PC-3 (cell line): ENCODE measurements around the gene ZFX. TPM values are rescaled to one million over a fixed set of nuclear protein-coding genes. Genes with fewer than 3 reads are reported as not detected.

Experiments used
- ATAC-seq: fragments of 200-7000 bp; cut with Tn5 transposase; 2 replicates; pipeline ENCODE4 v1.9.1; 2020; ENCODE audit warnings: mild to moderate bottlenecking, moderate library complexity
- BruUV-seq: library from RNA; stranded (reverse); fragments of 400-500 nt; replicated peaks from 2 replicates; lab custom pipeline; 2021; lab: Mats Ljungman, UMichigan
- CTCF ChIA-PET: fragments of 300-600 bp; sonication (Branson Sonifier 250); formaldehyde crosslinking; loops from one replicate; lab custom pipeline; 2022; ENCODE audit warnings: antibody characterized with exemption; lab: Charles Lee
- POLR2A ChIA-PET: fragments of 300-600 bp; sonication (Branson Sonifier 250); formaldehyde crosslinking; loops from one replicate; lab custom pipeline; 2022; ENCODE audit warnings: antibody characterized with exemption; ENCODE audit not compliant: unreplicated experiment; lab: Charles Lee
- DNase-seq: peaks from one replicate; pipeline ENCODE4 v3.0.0-alpha.2; 2015
- H2AFZ ChIP-seq: fragments of 300-600 bp; sonication (generic); 2 replicates; pipeline ENCODE4 v1.6.0; 2016; ENCODE audit warnings: antibody characterized with exemption, low read length
- H3F3A ChIP-seq: fragments of 300-600 bp; sonication (generic); one replicate; pipeline ENCODE4 v1.6.0; 2017; ENCODE audit warnings: antibody characterized with exemption, low read length, control low read depth, mild to moderate bottlenecking; ENCODE audit not compliant: unreplicated experiment
- H3K27ac ChIP-seq: fragments of 300-600 bp; sonication (generic); 2 replicates; pipeline ENCODE4 v1.5.1; 2016; ENCODE audit warnings: mild to moderate bottlenecking, low read length
- H3K27me3 ChIP-seq: fragments of 300-600 bp; sonication (generic); 2 replicates; pipeline ENCODE4 v1.6.1; 2016; ENCODE audit warnings: low read length, mixed read lengths
- H3K36me3 ChIP-seq: fragments of 300-600 bp; sonication (generic); 2 replicates; pipeline ENCODE4 v1.6.1; 2016; ENCODE audit warnings: low read depth, mixed run types, low read length, mixed read lengths
- H3K4me1 ChIP-seq: fragments of 300-600 bp; sonication (generic); 2 replicates; pipeline ENCODE4 v1.5.1; 2016; ENCODE audit warnings: low read length; ENCODE audit not compliant: insufficient read depth
- H3K4me2 ChIP-seq: fragments of 300-600 bp; sonication (generic); 2 replicates; pipeline ENCODE4 v1.6.0; 2016; ENCODE audit warnings: low read length
- H3K4me3 ChIP-seq: fragments of 300-600 bp; sonication (generic); 2 replicates; pipeline ENCODE4 v1.5.1; 2016; ENCODE audit warnings: mild to moderate bottlenecking, low read length, mixed read lengths
- H3K79me2 ChIP-seq: fragments of 300-600 bp; sonication (generic); 2 replicates; pipeline ENCODE4 v1.6.1; 2017; ENCODE audit warnings: low read length, mixed read lengths
- H3K9ac ChIP-seq: fragments of 300-600 bp; sonication (generic); 2 replicates; pipeline ENCODE4 v1.6.0; 2016; ENCODE audit warnings: mild to moderate bottlenecking, low read length
- H3K9me2 ChIP-seq: fragments of 300-600 bp; sonication (generic); replicated peaks from 2 replicates; pipeline ENCODE4 v1.6.1; 2016; ENCODE audit warnings: mixed run types, low read length, mixed read lengths
- H3K9me3 ChIP-seq: fragments of 300-600 bp; sonication (generic); 2 replicates; pipeline ENCODE4 v1.6.1; 2016; ENCODE audit warnings: low read length, mixed read lengths
- H4K20me1 ChIP-seq: fragments of 300-600 bp; sonication (generic); 2 replicates; pipeline ENCODE4 v1.6.1; 2016; ENCODE audit warnings: low read length, mixed read lengths
- CTCF ChIP-seq: fragments of 300-600 bp; sonication (generic); conservative IDR thresholded peaks from 2 replicates; pipeline ENCODE4 v1.5.1; 2017; ENCODE audit warnings: antibody characterized with exemption, low read depth, mild to moderate bottlenecking, low read length
- EZH2 ChIP-seq: fragments of 300-600 bp; sonication (generic); IDR thresholded peaks from one replicate; pipeline ENCODE4 v1.6.1; 2017; ENCODE audit warnings: antibody characterized with exemption, mild to moderate bottlenecking, low read length; ENCODE audit not compliant: unreplicated experiment
- EZH2phosphoT487 ChIP-seq: fragments of 300-600 bp; sonication (generic); IDR thresholded peaks from 2 replicates; pipeline ENCODE4 v1.6.1; 2018; ENCODE audit warnings: mild to moderate bottlenecking, antibody characterized with exemption, low read length, borderline replicate concordance
- intact Hi-C: fragments of 100-400 bp; cut with micrococcal nuclease; formaldehyde crosslinking; loops from 2 replicates; pipeline ENCODE4 v1.9.0; 2023
- total RNA-seq: library from RNA; depleted of rRNA; stranded (reverse); fragments of >200 nt; gene quantifications from 2 replicates; pipeline ENCODE4 v1.2.3, GENCODE V29; 2014

The ZFX gene
- total RNA-seq, 1 experiment from 2014 or later, result 21.0 TPM

- Histone ChIP-seq H3K9ac (no peak overlapping the region), H2AFZ (no peak overlapping the region), H3K4me1 (peaks cover 12% of the 10 kb centered on the region; the same call in 1 of the 2 replicates), H3K27ac (no peak overlapping the region), H3K27me3 (no peaks in the 10 kb centered on the region), H3K4me3 (no peak overlapping the region), H3K9me2 (no peaks in the 10 kb centered on the region), H4K20me1 (peaks cover 20% of the 10 kb centered on the region), H3F3A (no peaks in the 10 kb centered on the region), H3K36me3 (peaks cover 20% of the 10 kb centered on the region), H3K4me2 (no peak overlapping the region), H3K9me3 (no peaks in the 10 kb centered on the region), H3K79me2 (peaks cover 68% of the 10 kb centered on the region)
- CTCF ChIA-PET, result no interaction called here
- intact Hi-C loops, result no loop called here
- peak; percentile 15 for DNase-seq
- no TSS peak for BruUV-seq
- TF ChIP-seq EZH2phosphoT487, result no peak
- TF ChIP-seq EZH2, result no peak
- TF ChIP-seq CTCF, result no peak
- peak; percentile 56 for ATAC-seq
- POLR2A ChIA-PET, result no interaction called here
Observed at GRCh38 chrX:24204331-24204730, 54.8 kb downstream of the ZFX start.

- no peak for TF ChIP-seq CTCF
- no peak for TF ChIP-seq EZH2phosphoT487
- TF ChIP-seq EZH2, result no peak
- Histone ChIP-seq H3K4me2 (no peak overlapping the region), H3K9ac (no peak overlapping the region), H3K4me3 (no peak overlapping the region), H2AFZ (no peak overlapping the region), H3F3A (no peaks in the 10 kb centered on the region), H3K9me2 (no peaks in the 10 kb centered on the region), H4K20me1 (peaks cover 20% of the 10 kb centered on the region), H3K27me3 (no peaks in the 10 kb centered on the region), H3K36me3 (peaks cover 22% of the 10 kb centered on the region), H3K79me2 (peaks cover 65% of the 10 kb centered on the region), H3K4me1 (peaks cover 12% of the 10 kb centered on the region; the same call in 1 of the 2 replicates), H3K27ac (no peak overlapping the region), H3K9me3 (no peaks in the 10 kb centered on the region)
- ChIA-PET POLR2A (no interaction called here), CTCF (no interaction called here)
- intact Hi-C loops, result no loop called here
- no peak for ATAC-seq
- BruUV-seq, result no TSS peak
- no peak for DNase-seq
Observed at GRCh38 chrX:24204958-24205357, 55.4 kb downstream of the ZFX start.

GRCh38 chrX:24207826-24208225 is 58.3 kb downstream of the ZFX start:
- ATAC-seq (peak; percentile 69), DNase-seq (peak; percentile 27)
- Histone ChIP-seq H2AFZ (no peak overlapping the region), H3K27ac (no peak overlapping the region), H3F3A (no peaks in the 10 kb centered on the region), H3K9me3 (no peaks in the 10 kb centered on the region), H3K4me2 (no peak overlapping the region), H4K20me1 (peaks cover 12% of the 10 kb centered on the region), H3K79me2 (peaks cover 37% of the 10 kb centered on the region), H3K9ac (no peak overlapping the region), H3K9me2 (no peaks in the 10 kb centered on the region), H3K4me3 (no peak overlapping the region), H3K36me3 (peaks cover 46% of the 10 kb centered on the region), H3K27me3 (no peaks in the 10 kb centered on the region), H3K4me1 (peaks cover 12% of the 10 kb centered on the region; the same call in 1 of the 2 replicates)
- POLR2A ChIA-PET, result no interaction called here
- TF ChIP-seq EZH2phosphoT487 (no peak), EZH2 (no peak), CTCF (no peak)
- CTCF ChIA-PET, result no interaction called here
- BruUV-seq, result no TSS peak
- intact Hi-C loops, result no loop called here
